ENCODE results near the gene TNNT3. TPM values are rescaled to one million over a fixed set of nuclear protein-coding genes. Genes with fewer than 3 reads are reported as not detected.

TNNT3 gene
- total RNA-seq, 1 experiment from 2014 or later = not detected

- Mint-ChIP-seq H3K4me1 (0 out of 4 replicates have a peak, but pooled peaks cover 0 to 2% of the 10 kb centered on the region in 2 experiments), H3K27ac (no peak overlapping the region; a peak in 1 of 7 replicates), H3K27me3 (ENCODE audit: low read depth) (peaks cover 13% of the 10 kb centered on the region), H3K4me3 (no peak overlapping the region), H3K9me3 (peaks cover 6% of the 10 kb centered on the region in 2 experiments; a peak in 3 of 5 replicates), H3K36me3 (ENCODE audit: insufficient read depth in 1 of 3, low read depth in 3 of 3) (no peaks in the 10 kb centered on the region; a peak in 1 of 7 replicates)
- Histone ChIP-seq H4K5ac (ENCODE audit: insufficient read length, low read depth, low read length) (no peak overlapping the region), H3K79me1 (ENCODE audit: insufficient read depth, low read depth, low read length, poor library complexity, severe bottlenecking) (no peaks in the 10 kb centered on the region), H4K8ac (replicated peaks; ENCODE audit: insufficient read length, low read depth, low read length) (no peak overlapping the region), H2BK15ac (ENCODE audit: low read depth, low read length) (no peak overlapping the region), H2AK5ac (ENCODE audit: insufficient read length, low read length) (no peak overlapping the region), H4K91ac (ENCODE audit: insufficient read length, low read depth, low read length) (no peak overlapping the region), H2BK5ac (ENCODE audit: insufficient read length, low read length) (no peak overlapping the region), H3K56ac (ENCODE audit: insufficient read length, low read depth, low read length) (no peak overlapping the region), H3K4ac (ENCODE audit: low read depth, low read length) (no peak overlapping the region), H2BK12ac (ENCODE audit: insufficient read length, low read depth, low read length) (no peak overlapping the region), H2BK20ac (ENCODE audit: low read depth, low read length, poor library complexity, severe bottlenecking) (no peak overlapping the region), H3K9me3 (ENCODE audit: control insufficient read depth, low read depth, low read length) (no peaks in the 10 kb centered on the region), H3K4me1 (ENCODE audit: insufficient read depth, low read length) (no peaks in the 10 kb centered on the region), H2BK120ac (ENCODE audit: low read depth, low read length, poor library complexity, severe bottlenecking) (no peak overlapping the region), H3K4me2 (ENCODE audit: insufficient read depth, insufficient read length, low read length) (no peak overlapping the region), H4K20me1 (ENCODE audit: control insufficient read depth, insufficient read depth, insufficient read length) (no peaks in the 10 kb centered on the region), H3K14ac (ENCODE audit: insufficient read depth, low read length) (no peak overlapping the region), H2AFZ (ENCODE audit: low read length) (no peak overlapping the region), H3T11ph (ENCODE audit: low read length) (no peak overlapping the region), H3K9ac (ENCODE audit: extremely low read depth, insufficient read length, low read length) (no peak overlapping the region), H3K23me2 (ENCODE audit: insufficient read length, low read depth, low read length, poor library complexity, severe bottlenecking) (no peaks in the 10 kb centered on the region), H3K27ac (ENCODE audit: insufficient read length, low read depth, low read length) (no peak overlapping the region), H3K23ac (ENCODE audit: insufficient read length, low read depth, low read length) (no peak overlapping the region), H3K79me2 (ENCODE audit: insufficient read depth, low read length) (no peaks in the 10 kb centered on the region), H3K27me3 (ENCODE audit: insufficient read depth, low read length) (no peaks in the 10 kb centered on the region), H3K18ac (ENCODE audit: insufficient read length, low read depth, low read length) (no peak overlapping the region)
- no peak for DNase-seq
- WGBS (ENCODE audit: extremely low coverage, insufficient read length, low lambda C conversion rate) = 100% methylated on average over 2 of the region's 2 CpGs
- TF ChIP-seq CTCF (conservative IDR thresholded peaks at IDR 0.05) = no peak
Measured at GRCh38 chr11:1915795-1916131, 3.7 kb upstream of the TNNT3 start.
